ENCODE measurements around the gene PDK2.

Gene PDK2

DNA sequence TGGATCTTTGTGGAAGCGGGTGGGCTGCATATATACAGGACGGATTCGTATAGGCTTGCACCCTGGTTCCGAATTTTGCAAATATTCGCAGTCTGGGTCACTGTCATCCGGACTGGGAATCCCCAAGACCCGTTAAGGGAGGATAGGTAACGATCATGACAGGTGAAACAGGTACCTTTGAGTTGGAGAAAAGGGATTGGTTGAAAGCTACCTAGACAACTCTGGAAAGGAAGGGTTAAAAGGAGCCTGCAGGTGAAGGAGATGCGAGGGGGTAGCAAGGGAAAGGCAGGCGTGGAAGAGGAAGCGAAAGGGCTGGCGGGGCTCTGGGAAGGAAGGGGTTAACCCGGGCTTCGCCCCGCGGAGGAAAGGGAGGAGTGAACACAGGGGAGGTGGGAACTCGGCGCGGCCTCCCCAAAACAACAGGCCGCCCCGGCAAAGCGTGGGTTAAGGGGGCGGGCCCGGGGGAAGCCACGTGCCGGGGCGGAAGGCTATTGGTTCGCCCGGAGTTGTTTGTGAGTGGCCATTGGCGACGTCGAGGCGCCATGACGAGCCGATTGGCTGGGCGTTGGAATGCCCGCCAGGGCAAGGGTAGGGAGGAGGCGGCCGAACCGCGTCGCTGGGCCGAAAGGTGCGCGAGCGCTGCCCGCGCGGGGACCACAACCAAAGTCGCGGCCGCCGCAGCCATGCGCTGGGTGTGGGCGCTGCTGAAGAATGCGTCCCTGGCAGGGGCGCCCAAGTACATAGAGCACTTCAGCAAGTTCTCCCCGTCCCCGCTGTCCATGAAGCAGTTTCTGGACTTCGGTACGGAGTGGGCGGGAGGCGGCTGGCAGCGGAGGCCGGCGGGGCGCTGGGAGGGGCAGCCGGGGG, at the start of gene PDK2:
Gene PDK2 (plus strand): TSS at position 599 of the 867 bp plus-strand sequence. CDS start 85 bp downstream, at position 684.
- DNase-seq (ENCODE audit: low read depth): peak; percentile 94

DNA sequence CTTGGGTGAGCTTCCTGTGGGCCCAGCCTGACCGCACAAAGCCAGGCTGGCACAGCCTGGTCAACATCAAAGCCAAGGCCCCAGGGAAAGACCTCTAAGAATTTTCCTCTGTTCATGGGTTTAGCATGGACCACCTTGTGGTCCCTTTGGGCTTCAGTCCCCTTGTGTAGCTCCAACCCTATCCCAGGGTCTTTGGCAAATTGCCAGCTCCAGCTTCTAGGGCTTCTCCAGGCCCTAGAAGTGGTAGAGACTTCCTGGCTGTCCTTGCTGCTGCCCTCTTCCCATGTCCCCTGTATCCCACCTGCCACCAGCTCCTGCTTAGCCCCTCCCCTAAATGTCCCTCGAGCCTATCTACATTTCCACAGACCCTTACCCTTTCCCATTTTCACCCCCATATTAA, 49.0 kb upstream of the PDK2 start:
- no peak for DNase-seq (ENCODE audit: low read depth)

GRCh38 chr17:50046667-50047066, 48.5 kb upstream of the PDK2 start:
- no peak for DNase-seq (ENCODE audit: low read depth)

- DNase-seq (ENCODE audit: low read depth): no peak
These were observed 48.1 kb upstream of the PDK2 start for GRCh38 chr17:50047083-50047482.

DNA sequence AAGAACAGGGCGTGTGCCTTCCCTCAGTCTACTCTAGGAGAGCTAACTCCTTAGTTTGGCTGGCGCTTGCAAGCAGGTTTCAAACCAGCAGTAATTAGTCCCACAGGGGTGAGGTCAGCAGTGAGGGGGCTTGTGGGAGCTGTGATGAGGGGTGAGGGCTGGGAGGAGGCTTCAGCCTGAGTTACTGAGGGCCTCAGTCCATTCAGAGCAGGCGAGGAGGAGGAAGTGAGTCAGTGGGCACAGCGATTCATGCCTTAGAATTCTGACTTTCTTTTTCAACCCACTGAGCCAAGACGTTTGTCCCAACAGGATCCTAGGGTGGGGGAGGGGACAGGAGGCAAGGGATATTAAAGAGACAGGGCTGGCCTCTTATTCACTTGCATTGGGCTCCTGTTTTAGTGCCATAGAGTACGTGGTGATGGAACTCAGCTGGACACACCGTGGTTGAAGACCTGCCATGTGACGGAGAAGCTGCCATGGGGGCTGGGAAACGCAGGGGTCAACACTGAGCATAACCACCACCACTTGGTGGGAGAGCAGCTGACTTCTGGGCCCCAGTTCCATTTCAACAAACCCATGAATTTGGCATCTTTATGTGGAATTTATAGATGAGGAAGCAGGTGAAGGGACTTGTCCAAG, 47.5 kb upstream of the PDK2 start:
- no peak for DNase-seq (ENCODE audit: low read depth)

- no peak for DNase-seq (ENCODE audit: low read depth)
These were observed 46.9 kb upstream of the PDK2 start for GRCh38 chr17:50048146-50048720.

DNA sequence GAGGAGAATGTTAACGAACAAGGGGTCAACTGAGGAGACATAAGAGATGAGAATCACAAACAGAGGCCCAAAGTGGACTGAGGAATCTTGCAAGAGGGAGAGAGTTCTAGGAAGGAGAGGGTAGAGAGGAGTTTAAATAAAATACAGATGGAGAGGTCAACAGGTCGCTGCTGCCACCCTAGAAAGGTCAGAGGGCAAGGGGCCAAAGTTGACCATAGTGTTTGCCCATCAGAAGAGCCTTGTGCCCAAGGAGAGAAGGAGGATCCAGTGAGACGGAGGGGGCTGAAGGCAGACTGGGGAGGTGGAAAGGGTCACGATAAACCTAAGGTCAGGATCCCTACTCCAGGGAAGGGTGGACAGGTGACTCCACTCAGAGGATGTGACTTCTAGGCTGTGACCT, 46.2 kb upstream of the PDK2 start:
- DNase-seq (ENCODE audit: low read depth): no peak

GRCh38 chr17:50049636-50050035, 45.5 kb upstream of the PDK2 start:
- no peak for DNase-seq (ENCODE audit: low read depth)

DNA sequence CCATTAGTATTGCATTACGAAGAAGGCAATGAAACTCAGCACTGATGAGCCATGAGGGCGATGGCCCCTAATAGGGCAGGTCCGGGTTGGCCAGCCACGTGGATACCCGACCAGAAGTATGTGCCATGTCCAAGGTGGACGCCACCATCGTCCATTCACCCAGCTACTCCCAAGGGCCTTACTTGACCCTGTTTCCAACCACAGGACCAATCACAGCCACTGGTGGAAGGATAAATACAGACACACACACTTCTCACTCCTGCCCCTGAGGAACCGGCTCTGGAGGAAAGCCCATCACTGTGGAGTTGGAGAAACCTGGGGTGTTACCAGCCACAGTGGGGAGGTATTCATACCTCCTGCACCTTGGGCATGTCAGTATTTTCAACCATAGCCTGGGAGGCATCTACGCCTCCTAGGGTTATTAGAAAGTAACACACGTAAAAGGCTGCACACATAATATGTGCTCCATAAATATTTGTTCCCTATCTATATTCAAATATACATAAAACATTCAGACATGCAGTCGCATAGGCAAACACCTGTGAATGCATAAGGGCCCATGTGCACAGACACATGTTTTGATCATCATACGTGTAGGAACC, 44.6 kb upstream of the PDK2 start:
- DNase-seq (ENCODE audit: low read depth): no peak

DNA sequence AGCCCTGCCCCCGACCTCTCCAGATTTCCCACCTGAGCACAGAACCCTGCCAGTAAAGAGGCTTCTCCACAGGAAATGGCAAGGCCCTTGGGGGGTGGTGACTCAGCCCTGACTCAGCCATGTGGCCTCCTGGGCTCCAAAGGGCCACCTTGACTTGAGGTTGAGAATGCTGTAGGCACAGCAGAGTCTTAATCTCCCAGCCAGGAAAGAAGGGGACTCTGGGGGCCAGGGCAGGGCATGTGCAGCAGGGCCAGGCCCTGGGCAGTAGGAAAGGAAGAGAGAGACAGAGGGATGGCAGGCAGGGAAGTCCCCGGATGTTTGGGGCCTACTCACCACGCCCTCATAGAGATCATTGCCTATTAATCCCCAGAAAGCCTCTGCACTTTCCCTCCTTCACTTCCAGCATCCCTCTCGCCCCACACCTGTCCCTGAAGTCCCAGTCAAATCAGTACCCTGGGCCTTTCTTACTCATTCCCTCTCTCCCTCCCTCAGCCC, 44.0 kb upstream of the PDK2 start:
- peak; percentile 53 for DNase-seq (ENCODE audit: low read depth)

DNA sequence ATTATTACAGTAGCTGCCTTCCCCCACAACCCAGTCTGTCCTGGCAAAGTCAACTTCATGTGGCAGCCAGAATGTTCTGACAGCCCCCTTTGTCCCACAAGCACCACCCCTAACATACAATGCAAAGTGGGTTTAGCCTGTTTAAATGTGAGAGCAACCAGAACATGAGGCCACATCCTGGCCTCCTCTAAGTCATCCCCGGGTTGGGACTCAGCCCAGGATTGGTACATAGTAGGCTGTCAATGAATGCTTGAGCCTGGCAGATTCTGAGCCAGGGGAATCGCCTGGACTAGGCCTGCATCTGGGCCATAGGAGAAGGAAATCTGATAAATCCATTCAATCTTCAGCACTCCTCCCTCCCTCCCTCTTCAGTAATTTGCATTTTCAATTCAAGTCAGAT, 43.5 kb upstream of the PDK2 start:
- no peak for DNase-seq (ENCODE audit: low read depth)

GRCh38 chr17:50052241-50052796, 42.8 kb upstream of the PDK2 start:
- no peak for DNase-seq (ENCODE audit: low read depth)

GRCh38 chr17:50052822-50053653, 42.1 kb upstream of the PDK2 start:
- no peak for DNase-seq (ENCODE audit: low read depth)

DNA sequence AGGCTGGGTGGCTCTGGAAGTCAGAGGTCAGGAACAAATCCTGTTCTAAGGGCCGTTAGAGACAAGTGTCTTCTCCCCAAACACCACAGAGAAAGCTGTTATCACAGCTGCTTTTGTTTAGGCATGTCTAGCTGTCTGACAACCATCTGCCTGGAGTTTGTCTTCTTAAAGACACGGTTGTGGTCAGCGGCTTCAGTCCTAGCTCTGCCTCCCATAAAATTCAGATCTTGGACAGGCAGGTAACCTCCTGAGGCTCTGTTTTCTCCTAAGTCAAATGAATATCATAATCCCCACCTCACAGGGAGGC, 41.5 kb upstream of the PDK2 start:
- no peak for DNase-seq (ENCODE audit: low read depth)

DNA sequence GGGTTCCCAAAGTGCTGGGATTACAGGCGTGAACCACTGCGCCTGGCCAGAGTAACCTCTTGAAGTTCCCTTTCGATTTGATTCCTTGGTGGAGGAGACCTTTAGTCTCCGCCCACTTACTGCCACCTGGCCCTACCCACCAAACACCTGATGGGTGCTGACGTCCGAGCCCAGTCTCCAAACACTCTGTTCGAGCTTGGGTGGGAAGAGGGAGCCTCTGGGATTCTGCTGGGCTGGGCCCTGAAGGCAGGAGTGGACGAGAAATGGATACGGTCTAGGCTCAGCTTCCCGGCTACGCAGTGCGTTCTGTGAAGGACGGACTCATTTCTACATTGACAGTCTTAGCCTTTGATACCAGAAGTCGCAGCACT, 40.1 kb upstream of the PDK2 start:
- DNase-seq (ENCODE audit: low read depth): no peak

- DNase-seq (ENCODE audit: low read depth): peak; percentile 35
These were observed 39.5 kb upstream of the PDK2 start, which contains the start of gene ITGA3 for GRCh38 chr17:50055426-50056216. ITGA3 (plus strand) TSS chr17:50056110; CDS start chr17:50056440, 330 bp downstream.

- peak; percentile 38 for DNase-seq (ENCODE audit: low read depth)
These were observed 38.8 kb upstream of the PDK2 start for GRCh38 chr17:50056217-50056960.

DNA sequence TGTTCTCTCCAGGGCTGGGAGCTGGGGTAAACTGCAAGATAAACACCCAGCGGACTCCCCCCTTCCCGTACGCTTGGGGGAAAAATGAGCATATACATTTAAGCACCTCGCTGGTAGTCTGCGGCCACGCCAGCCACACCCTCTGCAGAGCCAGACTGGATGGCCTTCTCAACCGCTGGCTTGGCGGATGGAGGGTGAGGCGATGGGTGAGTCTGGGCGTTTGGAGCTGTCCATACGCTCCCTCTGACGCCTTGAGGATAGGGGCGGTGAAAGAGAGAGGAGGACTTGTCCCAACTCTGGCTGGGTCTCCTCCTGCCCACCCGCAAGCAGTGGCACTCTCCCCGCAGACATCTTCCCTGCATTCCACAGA, 38.2 kb upstream of the PDK2 start:
- DNase-seq (ENCODE audit: low read depth): no peak

- DNase-seq (ENCODE audit: low read depth): no peak
These were observed 37.6 kb upstream of the PDK2 start for GRCh38 chr17:50057521-50057991.

Measured in stimulated activated CD8-positive, alpha-beta memory T cell treated with anti-CD3 and anti-CD28 coated beads, Interleukin-4, amount 100 ng/mL, for 24 hours (primary cell).